ENCODE measurements around the gene ADCY3.

ADCY3 gene

DNA sequence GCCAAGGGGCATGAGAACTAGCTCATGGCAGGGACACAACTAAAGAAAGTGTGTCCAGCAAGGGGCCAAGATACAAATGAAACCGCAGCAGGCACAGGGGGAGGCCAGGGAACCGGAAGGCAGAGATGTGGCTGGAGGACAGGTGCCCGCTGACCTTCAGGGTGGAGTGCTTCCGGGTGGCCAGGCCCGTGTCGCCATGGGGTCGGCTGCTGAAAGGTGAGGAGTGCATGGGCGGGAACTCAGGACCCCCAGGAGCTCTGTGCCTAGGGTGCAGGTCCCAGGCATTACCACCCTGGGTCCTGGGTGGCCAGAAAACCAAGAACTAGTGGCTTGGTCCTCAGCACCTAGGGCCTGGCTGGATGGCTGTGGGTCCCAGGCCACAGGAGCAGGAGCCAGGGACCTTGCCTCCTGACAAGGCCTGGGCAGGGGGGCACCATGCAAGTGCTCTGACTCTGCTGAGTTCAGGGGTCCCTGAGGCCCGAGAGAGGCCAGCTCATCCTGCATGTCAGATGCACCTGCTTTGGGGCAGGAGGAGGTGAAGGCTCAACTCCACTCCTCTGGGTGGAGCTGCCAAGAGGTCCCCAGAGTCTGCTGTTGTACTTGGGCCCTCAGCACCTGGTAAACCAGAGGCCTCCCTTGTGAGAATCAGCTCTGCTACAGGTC, 75.9 kb downstream of the ADCY3 start:
- no peak for DNase-seq (ENCODE audit: low read depth, low spot score)
- ChIA-PET CTCF (interaction anchor here (1.5 kb wide), 1 partner anchor 434 kb away, joined by 4 read pairs; no protein-coding TSS in a partner anchor), POLR2A (no interaction called here)
- H3K4me3 ChIP-seq (ENCODE audit: low read depth, low read length) = no peak overlapping the region
- TF ChIP-seq, protein P1, sequence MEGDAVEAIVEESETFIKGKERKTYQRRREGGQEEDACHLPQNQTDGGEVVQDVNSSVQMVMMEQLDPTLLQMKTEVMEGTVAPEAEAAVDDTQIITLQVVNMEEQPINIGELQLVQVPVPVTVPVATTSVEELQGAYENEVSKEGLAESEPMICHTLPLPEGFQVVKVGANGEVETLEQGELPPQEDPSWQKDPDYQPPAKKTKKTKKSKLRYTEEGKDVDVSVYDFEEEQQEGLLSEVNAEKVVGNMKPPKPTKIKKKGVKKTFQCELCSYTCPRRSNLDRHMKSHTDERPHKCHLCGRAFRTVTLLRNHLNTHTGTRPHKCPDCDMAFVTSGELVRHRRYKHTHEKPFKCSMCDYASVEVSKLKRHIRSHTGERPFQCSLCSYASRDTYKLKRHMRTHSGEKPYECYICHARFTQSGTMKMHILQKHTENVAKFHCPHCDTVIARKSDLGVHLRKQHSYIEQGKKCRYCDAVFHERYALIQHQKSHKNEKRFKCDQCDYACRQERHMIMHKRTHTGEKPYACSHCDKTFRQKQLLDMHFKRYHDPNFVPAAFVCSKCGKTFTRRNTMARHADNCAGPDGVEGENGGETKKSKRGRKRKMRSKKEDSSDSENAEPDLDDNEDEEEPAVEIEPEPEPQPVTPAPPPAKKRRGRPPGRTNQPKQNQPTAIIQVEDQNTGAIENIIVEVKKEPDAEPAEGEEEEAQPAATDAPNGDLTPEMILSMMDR (IDR thresholded peaks at IDR 0.05; ENCODE audit: insufficient read depth, low read length, missing control alignments) = no peak

DNA sequence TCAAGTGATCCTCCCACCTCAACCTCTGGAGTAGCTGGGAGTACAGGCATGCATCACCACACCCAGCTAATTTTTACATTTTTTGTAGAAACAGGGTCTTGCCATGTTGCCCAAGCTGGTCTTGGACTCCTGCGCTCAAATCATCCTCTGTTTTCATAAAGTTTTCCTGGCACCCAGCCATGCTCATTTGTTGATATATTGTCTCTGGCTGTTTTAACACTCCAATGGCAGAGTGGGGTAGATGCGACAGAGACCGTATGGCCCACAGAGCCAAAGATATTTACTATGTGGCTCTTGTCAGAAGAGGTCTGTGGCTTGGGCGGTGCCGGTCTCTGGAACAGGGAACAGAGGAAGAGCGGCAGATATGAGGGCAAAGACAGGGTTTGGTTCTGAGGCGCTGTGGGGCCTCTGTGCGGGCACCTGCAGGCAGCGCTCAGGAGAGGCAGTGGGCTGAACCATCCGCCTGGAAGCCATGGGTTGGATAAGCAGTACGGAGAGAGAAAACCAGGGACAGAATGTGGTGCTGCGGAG, 76.6 kb downstream of the ADCY3 start:
- TF ChIP-seq, protein P1 (IDR thresholded peaks at IDR 0.05; ENCODE audit: insufficient read depth, low read length, missing control alignments) = no peak
- DNase-seq (ENCODE audit: low read depth, low spot score) = no peak
- no peak overlapping the region for H3K4me3 ChIP-seq (ENCODE audit: low read depth, low read length)
- ChIA-PET CTCF (interaction anchor here (1.5 kb wide), 1 partner anchor 433 kb away, joined by 4 read pairs; no protein-coding TSS in a partner anchor), POLR2A (no interaction called here)

DNA sequence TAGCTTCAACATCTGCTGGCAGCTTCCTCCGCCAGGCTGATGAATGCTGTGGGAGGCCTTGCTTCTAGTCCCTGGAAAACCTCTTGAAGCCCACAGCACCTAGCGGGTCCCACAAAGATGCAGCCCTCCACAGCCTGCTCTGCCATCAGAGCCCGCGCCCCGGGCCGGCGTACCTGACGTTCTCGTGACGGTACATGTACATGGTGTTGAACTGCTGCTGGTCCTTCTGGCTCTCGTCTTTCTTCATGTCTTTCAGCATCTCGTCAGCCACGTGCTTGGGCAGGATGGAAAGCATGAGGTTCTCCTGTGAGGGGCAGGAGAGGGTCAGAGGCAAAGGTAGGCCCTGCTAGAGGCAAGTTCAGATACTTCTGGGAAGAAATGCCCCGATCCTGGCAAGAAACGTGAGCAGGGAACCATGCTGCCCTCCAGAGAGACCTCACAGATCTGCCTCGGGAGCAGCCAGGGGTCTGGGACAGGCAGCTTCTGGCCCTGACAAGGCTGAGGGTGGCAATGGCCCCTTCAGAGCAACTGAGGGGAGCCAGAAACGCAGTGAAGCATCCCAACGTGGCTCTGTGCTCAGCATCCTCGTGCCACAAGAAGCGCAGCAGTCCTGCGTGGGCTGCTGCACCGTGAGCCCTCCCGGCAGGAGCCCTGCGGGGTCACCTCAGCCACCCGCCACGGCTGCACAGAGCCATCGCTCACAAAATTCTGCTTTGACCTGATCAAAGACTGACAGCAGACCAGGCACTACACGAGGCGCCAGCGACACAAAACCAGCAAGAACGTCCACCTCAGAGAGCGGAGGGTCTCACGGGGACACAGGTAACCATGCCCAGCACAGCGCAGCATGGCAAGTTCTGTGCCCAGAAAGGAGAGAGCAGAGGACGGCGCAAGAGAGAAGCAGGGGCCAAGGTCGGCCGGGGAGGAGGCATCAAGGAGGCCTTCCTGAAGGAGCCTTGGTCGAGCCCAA, 77.7 kb downstream of the ADCY3 start:
- DNase-seq (ENCODE audit: low read depth, low spot score) = no peak
- POLR2A ChIA-PET = no interaction called here
- TF ChIP-seq, protein P1 (IDR thresholded peaks at IDR 0.05; ENCODE audit: insufficient read depth, low read length, missing control alignments) = no peak
- H3K4me3 ChIP-seq (ENCODE audit: low read depth, low read length) = no peak overlapping the region
- CTCF ChIA-PET = interaction anchor here (2.1 kb wide), 1 partner anchor 15 kb away, joined by 8 read pairs; no protein-coding TSS in a partner anchor

DNA sequence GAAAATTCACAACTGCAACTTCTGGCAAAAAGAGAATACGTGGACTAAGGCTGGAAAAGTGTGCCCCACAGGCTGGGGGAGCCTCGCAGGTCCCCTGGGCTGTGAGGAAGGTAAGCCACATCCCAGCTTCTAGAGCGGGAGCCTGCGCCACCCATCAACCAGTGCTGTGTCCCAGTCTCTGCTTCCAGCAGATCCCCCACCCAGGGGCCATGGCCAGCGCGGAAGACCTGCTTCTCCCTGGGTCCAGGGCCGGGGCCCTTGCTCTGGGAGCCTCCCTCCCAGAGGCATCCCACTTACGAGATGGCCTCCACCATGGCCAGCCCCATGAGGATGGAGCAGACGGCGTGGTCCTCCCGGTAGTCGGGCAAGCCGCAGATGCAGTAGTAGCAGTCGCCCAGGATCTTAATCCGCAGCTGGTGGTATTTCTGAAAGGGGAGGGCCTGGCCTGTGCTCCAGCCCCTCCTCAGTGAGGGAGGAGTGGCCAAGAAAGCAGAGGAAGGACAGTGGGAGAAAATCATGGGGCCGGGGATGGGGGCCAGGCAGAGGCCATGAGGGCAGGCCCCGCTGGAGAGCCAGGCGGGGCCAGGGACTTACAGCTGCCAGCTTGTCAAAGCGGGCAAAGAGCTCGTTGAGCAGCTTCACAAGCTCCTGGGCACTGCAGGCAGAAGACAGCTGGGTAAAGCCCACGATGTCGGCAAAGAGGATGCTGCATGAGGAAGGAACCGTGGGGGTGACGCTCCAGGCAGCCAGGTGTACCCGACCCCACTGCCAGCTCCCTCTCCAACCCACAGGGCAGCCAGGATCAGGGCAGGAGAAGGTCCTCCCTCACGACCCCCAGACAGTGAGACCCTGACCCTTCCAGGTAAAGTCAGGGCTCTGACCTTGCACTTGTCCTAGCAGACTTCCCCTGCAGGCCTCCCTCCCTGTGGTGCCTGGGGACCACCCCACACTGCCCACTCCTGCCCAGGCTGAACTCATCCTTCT, 78.8 kb downstream of the ADCY3 start:
- CTCF ChIA-PET = interaction anchor here (2.1 kb wide), 1 partner anchor 14 kb away, joined by 8 read pairs; no protein-coding TSS in a partner anchor
- no peak for DNase-seq (ENCODE audit: low read depth, low spot score)
- POLR2A ChIA-PET = no interaction called here
- H3K4me3 ChIP-seq (ENCODE audit: low read depth, low read length) = no peak overlapping the region
- TF ChIP-seq, protein P1 (IDR thresholded peaks at IDR 0.05; ENCODE audit: insufficient read depth, low read length, missing control alignments) = no peak

DNA sequence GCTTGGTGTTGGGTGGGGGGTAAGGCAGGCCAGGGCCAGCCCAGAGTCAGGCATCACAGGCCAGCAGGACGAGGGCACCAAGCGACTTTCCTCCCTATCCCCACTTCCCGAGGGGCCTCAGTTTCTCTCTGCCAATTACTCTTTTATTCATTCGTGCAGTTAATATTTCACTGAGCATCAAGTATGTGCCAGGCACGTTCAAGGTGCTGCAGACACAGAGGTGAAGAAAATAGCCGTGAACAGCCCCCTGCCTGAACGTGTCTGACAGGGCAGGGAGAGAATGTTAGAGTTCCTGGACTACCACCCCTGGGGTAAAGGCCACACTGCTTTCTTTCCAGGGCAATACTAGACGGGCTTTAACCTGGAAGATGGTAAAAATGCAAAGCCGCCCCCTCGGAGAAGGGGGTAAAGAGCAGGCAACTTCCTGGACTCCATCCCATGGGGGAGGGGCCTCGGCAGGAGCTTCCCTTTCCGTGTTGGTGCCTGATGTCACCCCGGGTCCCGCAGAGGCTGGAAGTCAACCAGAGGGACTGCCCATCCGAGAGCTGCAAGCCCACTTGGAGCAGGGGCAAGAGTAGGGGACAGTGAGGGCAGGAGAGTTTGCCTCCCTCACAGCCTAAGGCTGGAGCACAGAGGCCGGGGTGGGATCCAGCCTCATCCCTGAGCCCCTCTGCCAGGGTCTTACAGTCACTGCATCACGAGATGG, 79.7 kb downstream of the ADCY3 start:
- TF ChIP-seq, protein P1 (IDR thresholded peaks at IDR 0.05; ENCODE audit: insufficient read depth, low read length, missing control alignments) = no peak
- no peak overlapping the region for H3K4me3 ChIP-seq (ENCODE audit: low read depth, low read length)
- ChIA-PET POLR2A (no interaction called here), CTCF (interaction anchor here (2.0 to 2.1 kb wide), 2 partner anchors 13 to 430 kb away, joined by 5 to 8 read pairs; no protein-coding TSS in a partner anchor)
- DNase-seq (ENCODE audit: low read depth, low spot score) = no peak

All from AG04449 (cell line).